Transverse colon (tissue), 4 donors: ENCODE results near the gene ATAD3C.
"Not testable (repeated sequence)": the region's sequence is repeated elsewhere in the genome, so short reads cannot be mapped to it uniquely, and the experiment has no call there.

Experiments
- CTCF ChIP-seq, 5 experiments: fragments of 200-600 bp in 3 of 5; fragments of 450-650 bp in 2 of 5; sonication (generic) in 3 of 5; IDR thresholded peaks; 1 replicate in 2 of 5; 2 replicates in 3 of 5; pipeline ENCODE4 v1.5.1; 2016 to 2017; ENCODE audit warnings: antibody characterized with exemption in 5 of 5, inconsistent platforms in 3 of 5, mild to moderate bottlenecking in 2 of 5, moderate library complexity in 1 of 5
- EP300 ChIP-seq: sonication (generic); formaldehyde crosslinking; IDR thresholded peaks from one replicate; pipeline ENCODE4 v1.6.1; 2017; ENCODE audit warnings: antibody characterized with exemption, low read depth
- POLR2AphosphoS5 ChIP-seq, 3 donors: sonication (generic); formaldehyde crosslinking; IDR thresholded peaks; one replicate each; pipeline ENCODE4 v1.6.1; 2016; ENCODE audit warnings: antibody characterized with exemption in 3 of 3

GRCh38 chr1:1402901-1403392 is 46.5 kb upstream of the ATAD3C start:
- TF ChIP-seq CTCF (IDR thresholded peaks at IDR 0.05); POLR2AphosphoS5 (IDR thresholded peaks at IDR 0.05); EP300: not testable (repeated sequence)
